WTC11 (cell line): ENCODE measurements around the gene GDA. TPM values are rescaled to one million over a fixed set of nuclear protein-coding genes. Genes with fewer than 3 reads are reported as not detected.

Experiments
- ATAC-seq: fragments of 200-7000 bp; cut with Tn5 transposase; 2 replicates; pipeline ENCODE4 v1.10.0; 2021; ENCODE audit warnings: mild to moderate bottlenecking, moderate library complexity
- CTCF ChIA-PET: fragments of 300-600 bp; sonication (Branson Sonifier 250); formaldehyde crosslinking; loops from one replicate; lab custom pipeline; 2021; ENCODE audit warnings: antibody characterized with exemption; lab: Charles Lee
- POLR2A ChIA-PET: fragments of 350-600 bp; sonication (Branson Sonifier 250); formaldehyde crosslinking; loops from one replicate; lab custom pipeline; 2021; ENCODE audit warnings: antibody characterized with exemption; lab: Charles Lee
- DNase-seq: peaks from one replicate; pipeline ENCODE4 v3.0.0; 2021; ENCODE audit warnings: low spot score
- H3K27ac Mint-ChIP-seq: 2 replicates; pipeline ENCODE4 v1.8.0; 2021; ENCODE audit warnings: mixed read lengths
- H3K27me3 Mint-ChIP-seq: 2 replicates; pipeline ENCODE4 v1.8.0; 2021; ENCODE audit warnings: low read depth, mild to moderate bottlenecking, moderate library complexity, mixed read lengths
- H3K36me3 Mint-ChIP-seq: 2 replicates; pipeline ENCODE4 v1.8.0; 2021; ENCODE audit warnings: mixed read lengths
- H3K4me1 Mint-ChIP-seq: 2 replicates; pipeline ENCODE4 v1.8.0; 2022; ENCODE audit warnings: mixed read lengths
- H3K4me3 Mint-ChIP-seq: 2 replicates; pipeline ENCODE4 v1.8.0; 2021; ENCODE audit warnings: mild to moderate bottlenecking, moderate library complexity, mixed read lengths
- H3K9me3 Mint-ChIP-seq: 2 replicates; pipeline ENCODE4 v1.8.0; 2021; ENCODE audit warnings: mixed read lengths
- ATF6 ChIP-seq: sonication (generic); formaldehyde crosslinking; IDR thresholded peaks from 2 replicates; pipeline ENCODE4 v1.8.1; 2023; ENCODE audit warnings: mild to moderate bottlenecking, missing genetic modification reagents
- ESRRA ChIP-seq: sonication (generic); formaldehyde crosslinking; IDR thresholded peaks from 2 replicates; pipeline ENCODE4 v1.8.1; 2022; ENCODE audit warnings: mild to moderate bottlenecking, missing genetic modification reagents, borderline replicate concordance
- IRF2 ChIP-seq: sonication (generic); formaldehyde crosslinking; IDR thresholded peaks from 2 replicates; pipeline ENCODE4 v1.8.0; 2022; ENCODE audit warnings: low read depth, missing genetic modification reagents, borderline replicate concordance
- MYBL2 ChIP-seq: sonication (generic); formaldehyde crosslinking; IDR thresholded peaks from 2 replicates; pipeline ENCODE4 v1.8.1; 2023; ENCODE audit warnings: mild to moderate bottlenecking, moderate library complexity, missing genetic modification reagents
- SMAD3 ChIP-seq: sonication (generic); formaldehyde crosslinking; IDR thresholded peaks from 2 replicates; pipeline ENCODE4 v1.8.0; 2022; ENCODE audit warnings: missing genetic modification reagents, mild to moderate bottlenecking, borderline replicate concordance
- SMAD4 ChIP-seq: sonication (generic); formaldehyde crosslinking; IDR thresholded peaks from 2 replicates; pipeline ENCODE4 v1.8.0; 2022; ENCODE audit warnings: mild to moderate bottlenecking, missing genetic modification reagents
- STAT6 ChIP-seq: sonication (generic); formaldehyde crosslinking; conservative IDR thresholded peaks from 2 replicates; pipeline ENCODE4 v1.8.1; 2023; ENCODE audit warnings: mild to moderate bottlenecking, low read depth, missing genetic modification reagents, moderate library complexity
- TCF7 ChIP-seq: sonication (generic); formaldehyde crosslinking; IDR thresholded peaks from 2 replicates; pipeline ENCODE4 v1.8.0; 2022; ENCODE audit warnings: mild to moderate bottlenecking, low read depth, missing genetic modification reagents, moderate library complexity
- TEAD1 ChIP-seq: sonication (generic); formaldehyde crosslinking; IDR thresholded peaks from 2 replicates; pipeline ENCODE4 v1.8.0; 2022; ENCODE audit warnings: mild to moderate bottlenecking, missing genetic modification reagents
- TEAD4 ChIP-seq: sonication (generic); formaldehyde crosslinking; IDR thresholded peaks from 2 replicates; pipeline ENCODE4 v1.8.0; 2022; ENCODE audit warnings: mild to moderate bottlenecking, missing genetic modification reagents
- TP53 ChIP-seq: sonication (generic); formaldehyde crosslinking; IDR thresholded peaks from 2 replicates; pipeline ENCODE4 v1.8.1; 2023; ENCODE audit warnings: mild to moderate bottlenecking, missing genetic modification reagents
- ZNF219 ChIP-seq: sonication (generic); formaldehyde crosslinking; IDR thresholded peaks from 2 replicates; pipeline ENCODE4 v1.8.0; 2023; ENCODE audit warnings: missing genetic modification reagents, mild to moderate bottlenecking, borderline replicate concordance
- ZNF532 ChIP-seq: fragments of 250-450 bp; sonication (Bioruptor Pico); IDR thresholded peaks from 2 replicates; pipeline ENCODE4 v1.9.0; 2021; ENCODE audit warnings: mild to moderate bottlenecking, borderline replicate concordance
- total RNA-seq: library from RNA; stranded (reverse); gene quantifications from 3 replicates; pipeline ENCODE4 v1.2.3, GENCODE V29; 2021
- TF ChIP-seq, protein P1 (sequence below): sonication (generic); formaldehyde crosslinking; IDR thresholded peaks from 2 replicates; pipeline ENCODE4 v1.8.0; 2023; ENCODE audit warnings: missing genetic modification reagents, mild to moderate bottlenecking, borderline replicate concordance
- TF ChIP-seq, protein P2 (sequence below): sonication (generic); formaldehyde crosslinking; IDR thresholded peaks from 2 replicates; pipeline ENCODE4 v1.8.0; 2023; ENCODE audit warnings: mild to moderate bottlenecking, missing genetic modification reagents
- TF ChIP-seq, protein P3 (sequence below): sonication (generic); formaldehyde crosslinking; IDR thresholded peaks from 2 replicates; pipeline ENCODE4 v1.8.1; 2022; ENCODE audit warnings: low read depth, mild to moderate bottlenecking, moderate library complexity, missing genetic modification reagents, borderline replicate concordance

Gene GDA
- total RNA-seq, 1 experiment from 2014 or later, result 0.68 TPM

- TF ChIP-seq ZNF532, result no peak
- TF ChIP-seq, protein P1, sequence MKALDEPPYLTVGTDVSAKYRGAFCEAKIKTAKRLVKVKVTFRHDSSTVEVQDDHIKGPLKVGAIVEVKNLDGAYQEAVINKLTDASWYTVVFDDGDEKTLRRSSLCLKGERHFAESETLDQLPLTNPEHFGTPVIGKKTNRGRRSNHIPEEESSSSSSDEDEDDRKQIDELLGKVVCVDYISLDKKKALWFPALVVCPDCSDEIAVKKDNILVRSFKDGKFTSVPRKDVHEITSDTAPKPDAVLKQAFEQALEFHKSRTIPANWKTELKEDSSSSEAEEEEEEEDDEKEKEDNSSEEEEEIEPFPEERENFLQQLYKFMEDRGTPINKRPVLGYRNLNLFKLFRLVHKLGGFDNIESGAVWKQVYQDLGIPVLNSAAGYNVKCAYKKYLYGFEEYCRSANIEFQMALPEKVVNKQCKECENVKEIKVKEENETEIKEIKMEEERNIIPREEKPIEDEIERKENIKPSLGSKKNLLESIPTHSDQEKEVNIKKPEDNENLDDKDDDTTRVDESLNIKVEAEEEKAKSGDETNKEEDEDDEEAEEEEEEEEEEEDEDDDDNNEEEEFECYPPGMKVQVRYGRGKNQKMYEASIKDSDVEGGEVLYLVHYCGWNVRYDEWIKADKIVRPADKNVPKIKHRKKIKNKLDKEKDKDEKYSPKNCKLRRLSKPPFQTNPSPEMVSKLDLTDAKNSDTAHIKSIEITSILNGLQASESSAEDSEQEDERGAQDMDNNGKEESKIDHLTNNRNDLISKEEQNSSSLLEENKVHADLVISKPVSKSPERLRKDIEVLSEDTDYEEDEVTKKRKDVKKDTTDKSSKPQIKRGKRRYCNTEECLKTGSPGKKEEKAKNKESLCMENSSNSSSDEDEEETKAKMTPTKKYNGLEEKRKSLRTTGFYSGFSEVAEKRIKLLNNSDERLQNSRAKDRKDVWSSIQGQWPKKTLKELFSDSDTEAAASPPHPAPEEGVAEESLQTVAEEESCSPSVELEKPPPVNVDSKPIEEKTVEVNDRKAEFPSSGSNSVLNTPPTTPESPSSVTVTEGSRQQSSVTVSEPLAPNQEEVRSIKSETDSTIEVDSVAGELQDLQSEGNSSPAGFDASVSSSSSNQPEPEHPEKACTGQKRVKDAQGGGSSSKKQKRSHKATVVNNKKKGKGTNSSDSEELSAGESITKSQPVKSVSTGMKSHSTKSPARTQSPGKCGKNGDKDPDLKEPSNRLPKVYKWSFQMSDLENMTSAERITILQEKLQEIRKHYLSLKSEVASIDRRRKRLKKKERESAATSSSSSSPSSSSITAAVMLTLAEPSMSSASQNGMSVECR (CRISPR knock-in tag), result no peak
Observed at GRCh38 chr9:72144756-72145492, 4.3 kb upstream of the GDA start (continued).

DNA sequence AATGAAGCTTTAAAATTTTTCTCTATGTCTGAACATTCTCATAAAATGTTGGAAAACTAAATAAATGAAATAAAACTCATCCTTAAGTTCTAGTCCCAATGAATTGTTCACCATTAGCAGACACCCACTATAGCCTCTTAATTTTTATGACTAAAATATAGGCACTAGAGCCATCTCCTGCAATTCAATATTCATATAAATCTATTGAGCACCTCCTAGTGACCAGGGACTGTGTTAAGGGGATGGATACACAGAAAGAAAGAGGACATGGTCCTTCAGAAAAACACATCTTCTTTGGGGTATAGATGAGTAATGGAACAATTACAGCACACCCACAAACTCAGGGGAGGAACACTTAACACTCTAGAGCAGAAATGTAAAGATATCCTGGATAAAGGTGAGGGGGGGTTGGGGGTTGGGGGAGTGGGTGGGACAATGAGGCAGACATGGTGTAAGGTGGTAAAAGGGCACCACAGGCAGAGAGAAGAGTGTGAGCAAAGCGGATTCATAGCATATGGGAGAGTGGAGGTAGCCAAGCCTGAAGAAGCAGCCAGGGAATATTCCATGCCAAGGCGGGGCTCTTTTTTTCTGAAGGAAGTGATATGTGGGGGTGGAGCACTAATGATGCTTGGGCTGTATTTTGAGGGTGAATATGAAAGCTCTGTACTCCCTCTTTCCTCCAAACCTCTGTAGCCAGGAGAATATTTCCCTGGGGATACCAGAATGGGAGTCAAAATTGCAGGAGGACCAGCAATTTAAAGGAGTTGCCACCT lies 3.3 kb upstream of the GDA start:
- H3K4me1 Mint-ChIP-seq, result peaks cover 11% of the 10 kb centered on the region
- ChIA-PET POLR2A (no interaction called here), CTCF (no interaction called here)
- no peak overlapping the region for H3K4me3 Mint-ChIP-seq
- DNase-seq (no peak), ATAC-seq (no peak)
- no peak overlapping the region for H3K27ac Mint-ChIP-seq
- no peaks in the 10 kb centered on the region for H3K9me3 Mint-ChIP-seq
- peaks cover 39% of the 10 kb centered on the region for H3K27me3 Mint-ChIP-seq
- no peaks in the 10 kb centered on the region for H3K36me3 Mint-ChIP-seq
- no peak for TF ChIP-seq TEAD1 (CRISPR knock-in tag)
- TF ChIP-seq MYBL2 (CRISPR knock-in tag), result no peak
- TF ChIP-seq, protein P2, sequence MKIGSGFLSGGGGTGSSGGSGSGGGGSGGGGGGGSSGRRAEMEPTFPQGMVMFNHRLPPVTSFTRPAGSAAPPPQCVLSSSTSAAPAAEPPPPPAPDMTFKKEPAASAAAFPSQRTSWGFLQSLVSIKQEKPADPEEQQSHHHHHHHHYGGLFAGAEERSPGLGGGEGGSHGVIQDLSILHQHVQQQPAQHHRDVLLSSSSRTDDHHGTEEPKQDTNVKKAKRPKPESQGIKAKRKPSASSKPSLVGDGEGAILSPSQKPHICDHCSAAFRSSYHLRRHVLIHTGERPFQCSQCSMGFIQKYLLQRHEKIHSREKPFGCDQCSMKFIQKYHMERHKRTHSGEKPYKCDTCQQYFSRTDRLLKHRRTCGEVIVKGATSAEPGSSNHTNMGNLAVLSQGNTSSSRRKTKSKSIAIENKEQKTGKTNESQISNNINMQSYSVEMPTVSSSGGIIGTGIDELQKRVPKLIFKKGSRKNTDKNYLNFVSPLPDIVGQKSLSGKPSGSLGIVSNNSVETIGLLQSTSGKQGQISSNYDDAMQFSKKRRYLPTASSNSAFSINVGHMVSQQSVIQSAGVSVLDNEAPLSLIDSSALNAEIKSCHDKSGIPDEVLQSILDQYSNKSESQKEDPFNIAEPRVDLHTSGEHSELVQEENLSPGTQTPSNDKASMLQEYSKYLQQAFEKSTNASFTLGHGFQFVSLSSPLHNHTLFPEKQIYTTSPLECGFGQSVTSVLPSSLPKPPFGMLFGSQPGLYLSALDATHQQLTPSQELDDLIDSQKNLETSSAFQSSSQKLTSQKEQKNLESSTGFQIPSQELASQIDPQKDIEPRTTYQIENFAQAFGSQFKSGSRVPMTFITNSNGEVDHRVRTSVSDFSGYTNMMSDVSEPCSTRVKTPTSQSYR (CRISPR knock-in tag), result no peak
- no peak for TF ChIP-seq ATF6 (CRISPR knock-in tag)
- no peak for TF ChIP-seq ZNF219 (CRISPR knock-in tag)
- TF ChIP-seq TEAD4, result no peak
- no peak for TF ChIP-seq STAT6
- TF ChIP-seq SMAD3, result no peak
- no peak for TF ChIP-seq TP53 (CRISPR knock-in tag)
- TF ChIP-seq ESRRA (CRISPR knock-in tag), result no peak
- TF ChIP-seq, protein P3, sequence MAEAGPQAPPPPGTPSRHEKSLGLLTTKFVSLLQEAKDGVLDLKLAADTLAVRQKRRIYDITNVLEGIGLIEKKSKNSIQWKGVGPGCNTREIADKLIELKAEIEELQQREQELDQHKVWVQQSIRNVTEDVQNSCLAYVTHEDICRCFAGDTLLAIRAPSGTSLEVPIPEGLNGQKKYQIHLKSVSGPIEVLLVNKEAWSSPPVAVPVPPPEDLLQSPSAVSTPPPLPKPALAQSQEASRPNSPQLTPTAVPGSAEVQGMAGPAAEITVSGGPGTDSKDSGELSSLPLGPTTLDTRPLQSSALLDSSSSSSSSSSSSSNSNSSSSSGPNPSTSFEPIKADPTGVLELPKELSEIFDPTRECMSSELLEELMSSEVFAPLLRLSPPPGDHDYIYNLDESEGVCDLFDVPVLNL (CRISPR knock-in tag), result no peak
- TF ChIP-seq IRF2 (CRISPR knock-in tag), result no peak
- TF ChIP-seq SMAD4 (CRISPR knock-in tag), result no peak
- no peak for TF ChIP-seq TCF7 (CRISPR knock-in tag)
